Sigmoid colon (tissue), 7 donors: Measurements from ENCODE around the gene ACSL5. TPM values are rescaled to one million over a fixed set of nuclear protein-coding genes. Genes with fewer than 3 reads are reported as not detected.
A peak's percentile ranks its signal among the peaks of the same experiment; 100 is the strongest.

Experiments
- DNase-seq: peaks from one replicate; pipeline ENCODE4 v3.0.0-alpha.2; 2019
- H3K27ac ChIP-seq, 4 donors: fragments of 200-600 bp; sonication (generic); one replicate each; pipeline ENCODE4 v1.5.1; 2016 to 2019; ENCODE audit warnings: mild to moderate bottlenecking in 1 of 4
- H3K27me3 ChIP-seq, 3 donors: fragments of 200-600 bp; sonication (generic); one replicate each; pipeline ENCODE4 v1.5.1; 2019; ENCODE audit warnings: mild to moderate bottlenecking in 1 of 3
- H3K36me3 ChIP-seq, 4 donors: fragments of 200-600 bp; sonication (generic); one replicate each; pipeline ENCODE4 v1.5.1; 2016 to 2019
- H3K4me1 ChIP-seq, 4 donors: fragments of 200-600 bp; sonication (generic); one replicate each; pipeline ENCODE4 v1.5.1; 2017 to 2019
- H3K4me3 ChIP-seq, 4 donors: fragments of 200-600 bp; sonication (generic); one replicate each; pipeline ENCODE4 v1.5.1; 2017 to 2019; ENCODE audit warnings: mild to moderate bottlenecking in 2 of 4, moderate library complexity in 1 of 4
- H3K9me3 ChIP-seq, 4 donors: fragments of 200-600 bp in 3 of 4; sonication (generic) in 3 of 4; one replicate each; pipeline versions ENCODE4 v1.5.1 to v1.6.1; 2013 to 2019
- CTCF ChIP-seq, 4 experiments: fragments of 450-650 bp in 3 of 4; fragments of 200-600 bp in 1 of 4; IDR thresholded peaks; one replicate each; pipeline ENCODE4 v1.5.1; 2016 to 2019; ENCODE audit warnings: antibody characterized with exemption in 4 of 4, mild to moderate bottlenecking in 3 of 4, moderate library complexity in 2 of 4
- EP300 ChIP-seq, 4 donors: sonication (generic); formaldehyde crosslinking; IDR thresholded peaks; one replicate each; pipeline ENCODE4 v1.6.1; 2017; ENCODE audit warnings: antibody characterized with exemption in 4 of 4
- POLR2A ChIP-seq, 2 donors: fragments of 450-650 bp; IDR thresholded peaks; one replicate each; pipeline ENCODE4 v1.6.1; 2016; ENCODE audit warnings: antibody characterized with exemption in 2 of 2, mild to moderate bottlenecking in 2 of 2, moderate library complexity in 2 of 2
- POLR2AphosphoS5 ChIP-seq, 4 donors: sonication (generic); formaldehyde crosslinking; IDR thresholded peaks; one replicate each; pipeline ENCODE4 v1.6.1; 2017; ENCODE audit warnings: antibody characterized with exemption in 4 of 4
- WGBS, 2 donors: extraction: QIAGEN DNeasy Blood & Tissue Kit; methylation state at CpG; one replicate each; pipeline ENCODE4 v1.1.7; 2013; 5-methylcytosine and 5-hydroxymethylcytosine counted together
- intact Hi-C: fragments of 100-400 bp; cut with DNase I; formaldehyde crosslinking; loops from one replicate; pipeline ENCODE4 v1.15.1; 2023
- polyA plus RNA-seq, 3 donors: library from polyadenylated mRNA; stranded (reverse); fragments of 200-250 nt; gene quantifications; one replicate each; pipeline ENCODE4 v1.2.3, GENCODE V29; 2013
- total RNA-seq, 4 donors: library from RNA; depleted of rRNA; stranded (reverse); fragments of >200 nt; gene quantifications; one replicate each; pipeline ENCODE4 v1.1.0, GENCODE V29; 2016
- donor health status: healthy with polysubstance abuse.
- donor health status: Bipolar disorder and iron deficiency.
- donor health status: healthy.

ACSL5 gene
- total RNA-seq (1 to 10 TPM; 5.3 to 9.4 (median 7.4) TPM), polyA plus RNA-seq (10 to 100 TPM; 15.6 to 96.8 (median 35.4) TPM)

- DNase-seq = no peak
- no peak within 1 kb of the TSS for H3K27ac ChIP-seq
- WGBS, 2 donors = 21 to 78% methylated on average over 4 of the region's 4 CpGs
- H3K4me3 ChIP-seq = no peak within 1 kb of the TSS
- H3K27me3 ChIP-seq = no peaks in the 10 kb centered on the region
- TF ChIP-seq POLR2A (IDR thresholded peaks at IDR 0.05) = peak in 1 of 2 donors; percentile 27
- TF ChIP-seq EP300 (IDR thresholded peaks at IDR 0.05) = no peak
- no peak for TF ChIP-seq POLR2AphosphoS5 (IDR thresholded peaks at IDR 0.05)
- TF ChIP-seq CTCF (IDR thresholded peaks at IDR 0.05) = no peak
- H3K9me3 ChIP-seq = no peaks in the 10 kb centered on the region
- no peaks in the 10 kb centered on the region for H3K36me3 ChIP-seq
- intact Hi-C loops = no loop called here
- H3K4me1 ChIP-seq = no peaks in the 10 kb centered on the region
These were observed at the start of gene ACSL5 for GRCh38 chr10:112373912-112374338. Gene ACSL5, plus strand, starts transcription at chr10:112374116. Its CDS starts 20,831 bp downstream, at chr10:112394947.

GRCh38 chr10:112327678-112328077 is 46.2 kb upstream of the ACSL5 start:
- Histone ChIP-seq H3K4me3 (no peak overlapping the region), H3K27me3 (no peaks in the 10 kb centered on the region), H3K9me3 (no peaks in the 10 kb centered on the region), H3K4me1 (no peaks in the 10 kb centered on the region), H3K36me3 (no peaks in the 10 kb centered on the region), H3K27ac (no peak overlapping the region)
- intact Hi-C loops = no loop called here
- WGBS, 2 donors = 85 to 97% methylated on average over 3 of the region's 3 CpGs
- TF ChIP-seq CTCF (IDR thresholded peaks at IDR 0.05) = no peak
- no peak for TF ChIP-seq POLR2A (IDR thresholded peaks at IDR 0.05)
- TF ChIP-seq EP300 (IDR thresholded peaks at IDR 0.05) = no peak
- TF ChIP-seq POLR2AphosphoS5 (IDR thresholded peaks at IDR 0.05) = no peak
- DNase-seq = no peak

GRCh38 chr10:112330162-112330561 is 43.8 kb upstream of the ACSL5 start:
- TF ChIP-seq POLR2AphosphoS5 (IDR thresholded peaks at IDR 0.05) = no peak
- H3K27ac ChIP-seq = no peak overlapping the region

GRCh38 chr10:112330607-112331160 is 43.2 kb upstream of the ACSL5 start:
- TF ChIP-seq EP300 (IDR thresholded peaks at IDR 0.05) (no peak), CTCF (IDR thresholded peaks at IDR 0.05) (no peak), POLR2AphosphoS5 (IDR thresholded peaks at IDR 0.05) (no peak), POLR2A (IDR thresholded peaks at IDR 0.05) (no peak)
- Histone ChIP-seq H3K27me3 (no peaks in the 10 kb centered on the region), H3K4me3 (no peak overlapping the region), H3K27ac (no peak overlapping the region), H3K9me3 (no peaks in the 10 kb centered on the region), H3K36me3 (no peaks in the 10 kb centered on the region), H3K4me1 (no peaks in the 10 kb centered on the region)
- DNase-seq = no peak
- intact Hi-C loops = no loop called here
- 49 to 76% methylated on average over 1 of the region's 1 CpG for WGBS, 2 donors

More at GRCh38 chr10:112330162-112330561, 43.8 kb upstream of the ACSL5 start:
- H3K4me1 ChIP-seq = no peaks in the 10 kb centered on the region
- no peaks in the 10 kb centered on the region for H3K9me3 ChIP-seq
- H3K36me3 ChIP-seq = no peaks in the 10 kb centered on the region
- intact Hi-C loops = no loop called here
- 34 to 69% methylated on average over 4 of the region's 4 CpGs for WGBS, 2 donors
- no peaks in the 10 kb centered on the region for H3K27me3 ChIP-seq
- H3K4me3 ChIP-seq = no peak overlapping the region
- DNase-seq = no peak

- TF ChIP-seq EP300 (IDR thresholded peaks at IDR 0.05) = no peak
These were observed 41.9 kb upstream of the ACSL5 start for GRCh38 chr10:112332022-112332421.

More at GRCh38 chr10:112332022-112332421, 41.9 kb upstream of the ACSL5 start:
- Histone ChIP-seq H3K4me1 (no peaks in the 10 kb centered on the region), H3K27me3 (no peaks in the 10 kb centered on the region), H3K36me3 (no peaks in the 10 kb centered on the region), H3K4me3 (no peak overlapping the region), H3K27ac (no peak overlapping the region), H3K9me3 (no peaks in the 10 kb centered on the region)
- DNase-seq = no peak
- WGBS, 2 donors = 52 to 61% methylated on average over 3 of the region's 3 CpGs
- intact Hi-C loops = no loop called here
